NCI-H2196 treated with DMSO at 0.1 percent for 48 hours (cell line): Measurements from ENCODE around the gene CREG2.

Experiments used
- DNase-seq: peaks from one replicate; lab custom pipeline; 2025; ENCODE audit not compliant: unreplicated experiment; lab: John Stamatoyannopoulos, UW

The CREG2 gene

GRCh38 chr2:101310090-101310833 is 77.0 kb downstream of the CREG2 start:
- DNase-seq: no peak

GRCh38 chr2:101308432-101309210 is 78.7 kb downstream of the CREG2 start, which contains the start of gene RNF149:
Gene RNF149 (minus strand): TSS chr2:101308701. CDS start chr2:101308588, 113 bp downstream.
- peak; percentile 70 for DNase-seq

GRCh38 chr2:101307950-101308431 is 79.3 kb downstream of the CREG2 start:
- DNase-seq: no peak

DNA sequence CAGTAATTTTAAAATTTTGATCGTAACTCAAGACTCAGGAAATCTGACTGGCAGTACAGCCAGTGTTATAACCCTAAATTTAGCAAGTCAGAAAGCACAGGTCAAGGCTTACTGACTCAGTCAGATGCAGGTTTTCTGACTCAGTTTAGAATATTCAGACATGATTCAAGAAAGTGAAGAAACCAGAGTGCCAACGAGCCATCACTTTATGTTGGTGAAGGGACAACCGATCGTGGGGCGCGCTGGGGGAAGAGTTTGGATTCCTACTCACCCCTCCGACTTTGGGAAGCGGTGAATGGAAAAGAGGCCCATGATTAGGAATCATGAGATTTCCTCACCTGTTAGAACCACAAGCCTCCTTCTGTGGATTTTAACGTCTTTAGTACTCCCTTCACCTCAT is 79.8 kb downstream of the CREG2 start:
- no peak for DNase-seq

GRCh38 chr2:101306410-101306809 is 80.9 kb downstream of the CREG2 start:
- DNase-seq: no peak

- DNase-seq: no peak
Observed at GRCh38 chr2:101305492-101306078, 81.7 kb downstream of the CREG2 start.

DNA sequence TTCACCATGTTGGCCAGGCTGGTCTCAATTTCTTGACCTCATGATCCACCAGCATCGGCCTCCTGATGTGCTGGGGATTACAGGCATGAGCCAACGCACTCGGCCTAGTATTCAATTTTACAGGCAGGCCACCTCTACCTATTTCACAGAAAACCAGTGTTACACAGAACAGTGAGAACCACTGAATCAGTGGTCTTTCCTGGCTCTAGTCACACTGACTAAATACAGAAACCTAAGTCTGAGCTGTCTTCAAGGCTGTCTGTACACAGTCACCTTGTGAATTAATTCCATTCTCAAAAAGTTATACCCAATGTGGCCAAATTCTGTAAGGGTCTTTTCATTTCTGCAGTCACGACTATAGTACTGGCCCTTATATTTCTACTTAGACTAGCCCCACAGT is 82.3 kb downstream of the CREG2 start:
- no peak for DNase-seq

GRCh38 chr2:101303688-101304087 is 83.6 kb downstream of the CREG2 start:
- DNase-seq: no peak

- DNase-seq: no peak
Observed at GRCh38 chr2:101302016-101302415, 85.3 kb downstream of the CREG2 start.

GRCh38 chr2:101300836-101301235 is 86.5 kb downstream of the CREG2 start:
- DNase-seq: no peak

DNA sequence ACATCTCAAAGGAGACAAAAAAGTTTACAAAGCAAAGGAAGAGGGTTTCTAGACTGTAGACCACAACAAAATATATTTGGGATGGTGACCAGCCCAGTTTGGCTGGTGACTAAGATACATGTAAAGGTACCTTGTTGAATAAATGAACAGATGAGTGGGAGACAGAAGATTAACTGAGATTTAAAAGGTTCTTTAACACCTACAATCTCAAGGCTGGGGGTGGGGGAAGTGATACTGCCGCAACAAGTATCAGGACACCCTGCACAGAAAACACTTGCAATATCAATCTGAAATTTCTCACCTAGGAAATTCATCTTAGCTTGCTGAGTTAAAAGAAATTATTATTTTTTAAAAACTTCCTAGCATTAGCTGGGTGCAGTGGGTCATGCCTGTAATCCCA is 87.1 kb downstream of the CREG2 start:
- DNase-seq: no peak

DNA sequence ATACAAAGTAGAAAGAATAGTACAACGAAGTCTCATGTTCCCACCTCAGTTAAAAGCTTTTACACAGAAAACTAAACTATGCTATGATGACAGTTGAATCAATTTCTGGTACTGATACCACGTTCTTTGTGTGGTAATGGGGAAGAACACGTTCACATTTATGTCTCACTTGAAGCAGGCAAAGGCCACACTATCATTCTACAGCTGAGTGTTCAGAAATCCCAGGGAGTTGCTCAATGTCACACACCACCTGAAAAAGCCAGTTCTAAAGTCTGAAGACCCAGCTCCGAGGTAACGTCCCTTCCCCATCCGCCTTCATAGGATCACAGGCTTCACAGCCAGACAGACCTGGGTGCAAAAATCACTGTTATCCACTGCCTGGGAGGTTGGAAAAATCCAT is 87.7 kb downstream of the CREG2 start:
- no peak for DNase-seq

GRCh38 chr2:101297383-101297782 is 89.9 kb downstream of the CREG2 start:
- no peak for DNase-seq

DNA sequence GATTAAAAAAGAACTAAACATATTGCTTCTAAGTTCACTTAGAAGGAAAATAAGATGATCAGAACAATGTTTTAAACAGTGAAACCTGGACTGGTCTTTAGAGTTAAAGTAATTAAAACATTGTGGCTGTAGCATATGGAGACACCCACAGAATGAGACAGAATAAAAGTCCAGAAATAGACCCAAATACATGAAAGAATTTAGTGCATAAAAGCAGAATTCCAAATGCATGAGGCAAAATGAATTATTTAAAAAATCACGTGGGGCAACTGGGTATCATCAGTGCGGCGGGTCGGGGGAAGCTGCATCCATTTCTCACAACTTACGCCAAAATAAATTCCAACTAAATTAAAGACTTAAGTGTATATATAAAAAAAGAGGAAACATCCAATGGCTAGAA is 90.9 kb downstream of the CREG2 start:
- DNase-seq: no peak

GRCh38 chr2:101295895-101296294 is 91.4 kb downstream of the CREG2 start:
- no peak for DNase-seq
